Smooth muscle cell (in vitro differentiated cells): ENCODE measurements around the gene IQGAP3. TPM values are rescaled to one million over a fixed set of nuclear protein-coding genes. Genes with fewer than 3 reads are reported as not detected.

Experiments used
- DNase-seq: peaks from one replicate; lab custom pipeline; 2025; ENCODE audit not compliant: unreplicated experiment; lab: John Stamatoyannopoulos, UW
- H2AFZ ChIP-seq: fragments of 200-600 bp; sonication (generic); 2 replicates; pipeline ENCODE4 v1.6.0; 2016; ENCODE audit warnings: antibody characterized with exemption, low read depth, mild to moderate bottlenecking
- H3F3A ChIP-seq: fragments of 200-600 bp; sonication (generic); 2 replicates; pipeline ENCODE4 v1.6.0; 2017; ENCODE audit warnings: antibody characterized with exemption, low read depth
- H3K27ac ChIP-seq: fragments of 200-600 bp; sonication (generic); 2 replicates; pipeline ENCODE4 v1.5.1; 2016; ENCODE audit warnings: low read depth, mild to moderate bottlenecking
- H3K27me3 ChIP-seq: fragments of 200-600 bp; sonication (generic); 2 replicates; pipeline ENCODE4 v1.6.1; 2016; ENCODE audit warnings: low read depth, mild to moderate bottlenecking
- H3K36me3 ChIP-seq: fragments of 200-600 bp; sonication (generic); 2 replicates; pipeline ENCODE4 v1.5.1; 2016; ENCODE audit warnings: low read depth
- H3K4me1 ChIP-seq: fragments of 200-600 bp; sonication (generic); 2 replicates; pipeline ENCODE4 v1.5.1; 2016; ENCODE audit warnings: low read depth
- H3K4me2 ChIP-seq: fragments of 200-600 bp; sonication (generic); 2 replicates; pipeline ENCODE4 v1.6.0; 2016; ENCODE audit warnings: mild to moderate bottlenecking
- H3K4me3 ChIP-seq: fragments of 200-600 bp; sonication (generic); 2 replicates; pipeline ENCODE4 v1.5.1; 2016; ENCODE audit warnings: mild to moderate bottlenecking
- H3K79me2 ChIP-seq: fragments of 200-600 bp; sonication (generic); 2 replicates; pipeline ENCODE4 v1.6.0; 2016; ENCODE audit warnings: low read depth, mild to moderate bottlenecking
- H3K9ac ChIP-seq: fragments of 200-600 bp; sonication (generic); 2 replicates; pipeline ENCODE4 v1.6.0; 2016; ENCODE audit warnings: low read depth
- H3K9me3 ChIP-seq: fragments of 200-600 bp; sonication (generic); replicated peaks from 2 replicates; pipeline ENCODE4 v1.5.1; 2016; ENCODE audit warnings: low read depth
- H4K20me1 ChIP-seq: fragments of 200-600 bp; sonication (generic); 2 replicates; pipeline ENCODE4 v1.6.0; 2016; ENCODE audit warnings: low read depth
- WGBS: methylation state at CpG from one replicate; pipeline ENCODE4 v1.1.7; 2016; ENCODE audit warnings: low lambda C conversion rate; 5-methylcytosine and 5-hydroxymethylcytosine counted together
- polyA plus RNA-seq: library from polyadenylated mRNA; unstranded; fragments of >200 nt; fragmentation: Nextera tagmentation; extraction: Ambion mirVana; gene quantifications from 2 replicates; pipeline ENCODE4 v1.2.1, GENCODE V29; 2016
- total RNA-seq: library from RNA; depleted of rRNA; stranded (reverse); fragments of >200 nt; gene quantifications from 2 replicates; pipeline ENCODE4 v1.2.3, GENCODE V29; 2014
- TF ChIP-seq, protein P1 (sequence below): fragments of 200-600 bp; sonication (generic); IDR thresholded peaks from 2 replicates; pipeline ENCODE4 v1.5.1; 2017; ENCODE audit warnings: borderline replicate concordance, mild to moderate bottlenecking, antibody characterized with exemption; ENCODE audit not compliant: insufficient read depth, poor library complexity, severe bottlenecking

Gene IQGAP3
- total and polyA plus RNA-seq, 2 experiments from 2014 or later = 2.6 to 2.9 TPM

DNA sequence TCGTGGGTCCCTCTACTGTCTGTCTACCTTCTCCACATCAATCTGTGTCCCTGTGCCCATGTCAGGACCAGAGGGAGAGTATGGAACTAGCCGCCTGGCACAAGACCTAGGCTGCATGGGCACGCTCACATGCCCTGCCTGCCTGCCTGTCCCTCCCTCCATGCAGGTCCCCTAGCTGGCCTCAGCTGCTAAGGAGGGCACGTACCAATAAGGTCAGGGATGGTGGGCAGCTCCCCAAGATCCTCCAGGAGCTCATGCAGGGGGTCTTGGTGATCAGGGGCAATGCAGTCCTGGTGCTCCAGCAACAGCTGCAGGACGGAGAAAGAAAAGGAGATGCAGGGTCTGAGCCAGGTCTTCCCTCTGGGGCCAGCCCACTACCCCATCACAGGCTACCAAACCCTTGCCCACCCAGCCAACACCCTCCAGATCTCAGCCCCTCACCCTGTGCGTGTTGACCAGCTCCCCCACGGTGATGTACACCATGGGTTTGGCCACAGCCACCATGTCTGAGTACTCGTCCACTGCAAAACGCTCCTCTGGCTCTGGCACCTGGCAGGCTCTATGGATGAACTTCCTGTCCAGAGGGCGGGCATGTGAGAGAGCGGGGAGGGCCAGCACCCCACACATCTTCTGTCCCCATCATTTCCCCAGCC is 38.7 kb downstream of the IQGAP3 start:
- Histone ChIP-seq H2AFZ (no peak overlapping the region), H3K36me3 (no peaks in the 10 kb centered on the region), H3K9me3 (no peaks in the 10 kb centered on the region), H3K4me2 (no peak overlapping the region), H3K9ac (no peak overlapping the region), H3K79me2 (no peaks in the 10 kb centered on the region), H3F3A (no peaks in the 10 kb centered on the region), H3K4me3 (no peak overlapping the region), H4K20me1 (no peaks in the 10 kb centered on the region), H3K27me3 (no peaks in the 10 kb centered on the region), H3K27ac (no peak overlapping the region), H3K4me1 (no peaks in the 10 kb centered on the region)
- 97% methylated on average over 11 of the region's 11 CpGs for WGBS
- no peak for DNase-seq
- TF ChIP-seq, protein P1, sequence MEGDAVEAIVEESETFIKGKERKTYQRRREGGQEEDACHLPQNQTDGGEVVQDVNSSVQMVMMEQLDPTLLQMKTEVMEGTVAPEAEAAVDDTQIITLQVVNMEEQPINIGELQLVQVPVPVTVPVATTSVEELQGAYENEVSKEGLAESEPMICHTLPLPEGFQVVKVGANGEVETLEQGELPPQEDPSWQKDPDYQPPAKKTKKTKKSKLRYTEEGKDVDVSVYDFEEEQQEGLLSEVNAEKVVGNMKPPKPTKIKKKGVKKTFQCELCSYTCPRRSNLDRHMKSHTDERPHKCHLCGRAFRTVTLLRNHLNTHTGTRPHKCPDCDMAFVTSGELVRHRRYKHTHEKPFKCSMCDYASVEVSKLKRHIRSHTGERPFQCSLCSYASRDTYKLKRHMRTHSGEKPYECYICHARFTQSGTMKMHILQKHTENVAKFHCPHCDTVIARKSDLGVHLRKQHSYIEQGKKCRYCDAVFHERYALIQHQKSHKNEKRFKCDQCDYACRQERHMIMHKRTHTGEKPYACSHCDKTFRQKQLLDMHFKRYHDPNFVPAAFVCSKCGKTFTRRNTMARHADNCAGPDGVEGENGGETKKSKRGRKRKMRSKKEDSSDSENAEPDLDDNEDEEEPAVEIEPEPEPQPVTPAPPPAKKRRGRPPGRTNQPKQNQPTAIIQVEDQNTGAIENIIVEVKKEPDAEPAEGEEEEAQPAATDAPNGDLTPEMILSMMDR = no peak

DNA sequence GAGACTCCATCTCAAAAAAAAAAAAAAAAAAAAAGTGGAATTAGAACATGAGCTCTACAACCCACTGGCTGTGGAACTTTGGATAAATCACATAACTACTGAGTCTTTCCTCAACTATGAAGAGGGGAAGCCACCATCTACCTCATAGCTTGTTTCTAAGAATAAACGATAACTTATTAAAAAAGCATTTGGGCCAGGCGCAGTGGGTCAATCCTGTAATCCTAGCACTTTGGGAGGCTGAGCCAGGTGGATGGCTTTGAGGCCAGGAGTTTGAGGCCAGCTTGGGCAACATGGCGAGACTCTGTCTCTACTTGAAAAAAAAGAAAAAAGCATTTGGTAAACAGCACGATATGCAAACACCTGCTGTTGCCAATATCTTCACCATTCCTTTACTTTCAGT is 40.0 kb downstream of the IQGAP3 start:
- no peaks in the 10 kb centered on the region for H3K36me3 ChIP-seq
- H4K20me1 ChIP-seq = no peaks in the 10 kb centered on the region
- no peak overlapping the region for H3K27ac ChIP-seq
- H3K79me2 ChIP-seq = no peaks in the 10 kb centered on the region
- DNase-seq = no peak
- no peaks in the 10 kb centered on the region for H3K9me3 ChIP-seq
- WGBS = 98% methylated on average over 4 of the region's 4 CpGs
- H3K4me1 ChIP-seq = no peaks in the 10 kb centered on the region
- no peak overlapping the region for H3K4me3 ChIP-seq
- H2AFZ ChIP-seq = no peak overlapping the region
- H3K4me2 ChIP-seq = no peak overlapping the region
- H3F3A ChIP-seq = no peaks in the 10 kb centered on the region
- TF ChIP-seq, protein P1 = no peak
- H3K27me3 ChIP-seq = no peaks in the 10 kb centered on the region
- no peak overlapping the region for H3K9ac ChIP-seq

DNA sequence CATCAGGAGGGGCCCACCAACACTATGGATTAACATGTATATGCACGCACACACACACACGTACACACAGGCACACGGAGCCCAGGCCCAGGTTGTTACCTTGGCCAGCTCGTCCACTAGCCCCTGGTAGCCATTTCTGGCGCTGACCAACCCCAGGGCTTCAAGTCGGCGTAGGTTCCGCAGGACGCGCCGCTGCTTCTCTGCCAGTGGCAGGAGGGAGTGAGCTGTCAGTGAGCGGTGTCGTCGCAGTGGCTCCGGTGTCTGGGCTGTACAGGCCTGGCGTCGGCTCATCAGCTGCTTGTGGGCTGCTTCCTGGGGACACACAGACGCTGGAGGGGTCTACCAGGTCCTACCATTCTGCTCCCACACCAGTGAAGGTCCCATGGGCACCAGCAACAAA is 42.4 kb downstream of the IQGAP3 start:
- no peaks in the 10 kb centered on the region for H3K9me3 ChIP-seq
- H3K4me3 ChIP-seq = no peak overlapping the region
- H2AFZ ChIP-seq = no peak overlapping the region
- no peak for DNase-seq
- 98% methylated on average over 18 of the region's 18 CpGs for WGBS
- H3K36me3 ChIP-seq = no peaks in the 10 kb centered on the region
- no peaks in the 10 kb centered on the region for H3K27me3 ChIP-seq
- H3K27ac ChIP-seq = no peak overlapping the region
- no peaks in the 10 kb centered on the region for H4K20me1 ChIP-seq
- H3K4me1 ChIP-seq = no peaks in the 10 kb centered on the region
- H3K79me2 ChIP-seq = no peaks in the 10 kb centered on the region
- no peak overlapping the region for H3K9ac ChIP-seq
- no peak overlapping the region for H3K4me2 ChIP-seq
- TF ChIP-seq, protein P1 = no peak
- no peaks in the 10 kb centered on the region for H3F3A ChIP-seq

DNA sequence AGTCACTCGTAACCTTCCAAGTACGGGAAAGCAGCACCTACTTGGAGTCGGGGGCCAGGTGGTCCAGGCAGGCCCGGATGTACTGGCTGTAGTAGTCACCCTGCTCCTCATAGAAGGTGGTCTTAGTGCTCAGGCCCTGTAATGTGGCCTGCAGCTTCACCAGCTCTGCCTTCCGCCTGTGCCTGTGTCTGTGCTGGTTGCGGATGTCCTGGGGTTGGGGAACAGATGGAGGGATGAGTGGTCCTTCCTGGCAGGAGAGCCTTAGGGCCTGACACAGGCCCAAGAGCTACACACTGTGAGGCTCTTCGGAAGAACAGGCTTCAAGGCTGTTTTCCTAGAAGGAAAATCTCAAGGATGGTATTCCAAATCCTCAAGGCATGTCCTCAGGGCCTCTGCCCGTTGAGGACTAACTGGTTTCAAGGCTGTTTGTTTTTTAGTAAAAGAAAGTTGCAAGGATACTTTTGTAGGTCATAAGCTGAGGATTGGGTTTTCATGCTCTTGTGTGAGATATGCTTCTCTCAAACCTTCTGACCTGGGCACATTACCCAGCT is 43.4 kb downstream of the IQGAP3 start:
- H3K4me2 ChIP-seq = no peak overlapping the region
- no peaks in the 10 kb centered on the region for H3K4me1 ChIP-seq
- H3K27me3 ChIP-seq = no peaks in the 10 kb centered on the region
- WGBS = 99% methylated on average over 8 of the region's 8 CpGs
- H3K9ac ChIP-seq = no peak overlapping the region
- no peaks in the 10 kb centered on the region for H3K9me3 ChIP-seq
- TF ChIP-seq, protein P1 = no peak
- H3K27ac ChIP-seq = no peak overlapping the region
- no peaks in the 10 kb centered on the region for H3K79me2 ChIP-seq
- no peak for DNase-seq
- no peaks in the 10 kb centered on the region for H4K20me1 ChIP-seq
- no peak overlapping the region for H2AFZ ChIP-seq
- H3F3A ChIP-seq = no peaks in the 10 kb centered on the region
- no peak overlapping the region for H3K4me3 ChIP-seq
- H3K36me3 ChIP-seq = no peaks in the 10 kb centered on the region
